Measurements from ENCODE around the gene ELMOD2. TPM values are rescaled to one million over a fixed set of nuclear protein-coding genes. Genes with fewer than 3 reads are reported as not detected.
"Not testable (repeated sequence)": the region's sequence is repeated elsewhere in the genome, so short reads cannot be mapped to it uniquely, and the experiment has no call there.

Gene ELMOD2
- total RNA-seq, 1 experiment from 2014 or later: 27.4 TPM

DNA sequence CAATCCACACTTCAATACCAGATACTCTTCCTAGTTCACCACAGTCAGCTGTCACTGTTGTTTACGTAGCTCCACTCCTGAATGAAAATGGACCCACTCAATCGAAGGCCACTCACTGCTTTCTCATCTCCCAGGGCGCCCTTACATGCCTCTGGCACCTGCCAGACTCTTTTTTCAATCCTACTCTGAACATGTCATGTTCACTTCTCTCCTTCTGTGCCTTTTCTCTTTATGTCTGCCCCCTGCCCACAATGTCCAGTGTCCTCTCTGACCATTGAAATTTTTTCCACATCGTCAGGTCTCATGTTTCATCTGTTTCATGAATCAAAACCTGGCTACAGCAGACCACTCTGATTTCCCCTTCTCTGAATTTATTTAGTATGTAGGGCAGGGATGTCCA lies 24.6 kb upstream of the ELMOD2 start:
- no peaks in the 10 kb centered on the region for H3K36me3 Mint-ChIP-seq
- ChIA-PET POLR2A (interaction anchor here (2.0 kb wide), 1 partner anchor 126 kb away, joined by 7 read pairs; the partner anchor contains the start of gene SCOC), CTCF (interaction anchor here (1.9 to 2.5 kb wide), 2 partner anchors 25 to 169 kb away, joined by 6 to 8 read pairs; partner anchors contain the start of gene ELMOD2)
- H3K27me3 Mint-ChIP-seq (ENCODE audit: low read depth): peaks cover 61% of the 10 kb centered on the region
- 0 out of 2 replicates have a peak, but pooled peaks cover 3% of the 10 kb centered on the region for H3K4me1 Mint-ChIP-seq
- DNase-seq (ENCODE audit: low spot score) (no peak), ATAC-seq (no peak)
- no peaks in the 10 kb centered on the region for H3K9me3 Mint-ChIP-seq
- no peak overlapping the region for H3K27ac Mint-ChIP-seq
- TF ChIP-seq, protein P1, sequence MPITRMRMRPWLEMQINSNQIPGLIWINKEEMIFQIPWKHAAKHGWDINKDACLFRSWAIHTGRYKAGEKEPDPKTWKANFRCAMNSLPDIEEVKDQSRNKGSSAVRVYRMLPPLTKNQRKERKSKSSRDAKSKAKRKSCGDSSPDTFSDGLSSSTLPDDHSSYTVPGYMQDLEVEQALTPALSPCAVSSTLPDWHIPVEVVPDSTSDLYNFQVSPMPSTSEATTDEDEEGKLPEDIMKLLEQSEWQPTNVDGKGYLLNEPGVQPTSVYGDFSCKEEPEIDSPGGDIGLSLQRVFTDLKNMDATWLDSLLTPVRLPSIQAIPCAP (CRISPR knock-in tag; IDR thresholded peaks at IDR 0.05): no peak
- TF ChIP-seq, protein P2, sequence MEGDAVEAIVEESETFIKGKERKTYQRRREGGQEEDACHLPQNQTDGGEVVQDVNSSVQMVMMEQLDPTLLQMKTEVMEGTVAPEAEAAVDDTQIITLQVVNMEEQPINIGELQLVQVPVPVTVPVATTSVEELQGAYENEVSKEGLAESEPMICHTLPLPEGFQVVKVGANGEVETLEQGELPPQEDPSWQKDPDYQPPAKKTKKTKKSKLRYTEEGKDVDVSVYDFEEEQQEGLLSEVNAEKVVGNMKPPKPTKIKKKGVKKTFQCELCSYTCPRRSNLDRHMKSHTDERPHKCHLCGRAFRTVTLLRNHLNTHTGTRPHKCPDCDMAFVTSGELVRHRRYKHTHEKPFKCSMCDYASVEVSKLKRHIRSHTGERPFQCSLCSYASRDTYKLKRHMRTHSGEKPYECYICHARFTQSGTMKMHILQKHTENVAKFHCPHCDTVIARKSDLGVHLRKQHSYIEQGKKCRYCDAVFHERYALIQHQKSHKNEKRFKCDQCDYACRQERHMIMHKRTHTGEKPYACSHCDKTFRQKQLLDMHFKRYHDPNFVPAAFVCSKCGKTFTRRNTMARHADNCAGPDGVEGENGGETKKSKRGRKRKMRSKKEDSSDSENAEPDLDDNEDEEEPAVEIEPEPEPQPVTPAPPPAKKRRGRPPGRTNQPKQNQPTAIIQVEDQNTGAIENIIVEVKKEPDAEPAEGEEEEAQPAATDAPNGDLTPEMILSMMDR (IDR thresholded peaks at IDR 0.05): no peak
- TF ChIP-seq TCF7 (CRISPR knock-in tag; IDR thresholded peaks at IDR 0.05; ENCODE audit: low read depth) (no peak), SMAD3 (CRISPR knock-in tag; IDR thresholded peaks at IDR 0.05; ENCODE audit: borderline replicate concordance) (no peak)
- H3K4me3 Mint-ChIP-seq: no peak overlapping the region

DNA sequence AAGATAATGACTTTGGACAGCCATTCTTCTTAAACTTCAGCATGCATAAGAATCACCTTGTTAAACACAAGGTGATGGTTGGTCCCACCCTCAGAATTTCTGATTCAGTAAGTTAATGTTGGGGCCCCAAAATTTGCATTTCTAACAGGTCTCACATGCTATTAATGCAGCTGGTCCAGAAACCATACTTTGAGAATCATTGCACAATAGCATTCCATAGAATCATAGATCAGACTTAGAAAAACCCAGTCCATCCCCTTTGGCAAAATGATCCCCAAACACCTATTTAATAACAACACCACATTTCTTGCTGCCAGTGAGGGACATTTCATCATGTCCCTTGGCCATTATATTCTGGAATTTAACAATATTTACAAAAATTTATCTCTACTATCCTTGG lies 19.7 kb upstream of the ELMOD2 start:
- TF ChIP-seq ZNF423 (CRISPR knock-in tag; IDR thresholded peaks at IDR 0.05): no peak
- TF ChIP-seq, protein P3, sequence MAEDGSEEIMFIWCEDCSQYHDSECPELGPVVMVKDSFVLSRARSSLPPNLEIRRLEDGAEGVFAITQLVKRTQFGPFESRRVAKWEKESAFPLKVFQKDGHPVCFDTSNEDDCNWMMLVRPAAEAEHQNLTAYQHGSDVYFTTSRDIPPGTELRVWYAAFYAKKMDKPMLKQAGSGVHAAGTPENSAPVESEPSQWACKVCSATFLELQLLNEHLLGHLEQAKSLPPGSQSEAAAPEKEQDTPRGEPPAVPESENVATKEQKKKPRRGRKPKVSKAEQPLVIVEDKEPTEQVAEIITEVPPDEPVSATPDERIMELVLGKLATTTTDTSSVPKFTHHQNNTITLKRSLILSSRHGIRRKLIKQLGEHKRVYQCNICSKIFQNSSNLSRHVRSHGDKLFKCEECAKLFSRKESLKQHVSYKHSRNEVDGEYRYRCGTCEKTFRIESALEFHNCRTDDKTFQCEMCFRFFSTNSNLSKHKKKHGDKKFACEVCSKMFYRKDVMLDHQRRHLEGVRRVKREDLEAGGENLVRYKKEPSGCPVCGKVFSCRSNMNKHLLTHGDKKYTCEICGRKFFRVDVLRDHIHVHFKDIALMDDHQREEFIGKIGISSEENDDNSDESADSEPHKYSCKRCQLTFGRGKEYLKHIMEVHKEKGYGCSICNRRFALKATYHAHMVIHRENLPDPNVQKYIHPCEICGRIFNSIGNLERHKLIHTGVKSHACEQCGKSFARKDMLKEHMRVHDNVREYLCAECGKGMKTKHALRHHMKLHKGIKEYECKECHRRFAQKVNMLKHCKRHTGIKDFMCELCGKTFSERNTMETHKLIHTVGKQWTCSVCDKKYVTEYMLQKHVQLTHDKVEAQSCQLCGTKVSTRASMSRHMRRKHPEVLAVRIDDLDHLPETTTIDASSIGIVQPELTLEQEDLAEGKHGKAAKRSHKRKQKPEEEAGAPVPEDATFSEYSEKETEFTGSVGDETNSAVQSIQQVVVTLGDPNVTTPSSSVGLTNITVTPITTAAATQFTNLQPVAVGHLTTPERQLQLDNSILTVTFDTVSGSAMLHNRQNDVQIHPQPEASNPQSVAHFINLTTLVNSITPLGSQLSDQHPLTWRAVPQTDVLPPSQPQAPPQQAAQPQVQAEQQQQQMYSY (CRISPR knock-in tag; IDR thresholded peaks at IDR 0.05): no peak
- TF ChIP-seq, protein P4, sequence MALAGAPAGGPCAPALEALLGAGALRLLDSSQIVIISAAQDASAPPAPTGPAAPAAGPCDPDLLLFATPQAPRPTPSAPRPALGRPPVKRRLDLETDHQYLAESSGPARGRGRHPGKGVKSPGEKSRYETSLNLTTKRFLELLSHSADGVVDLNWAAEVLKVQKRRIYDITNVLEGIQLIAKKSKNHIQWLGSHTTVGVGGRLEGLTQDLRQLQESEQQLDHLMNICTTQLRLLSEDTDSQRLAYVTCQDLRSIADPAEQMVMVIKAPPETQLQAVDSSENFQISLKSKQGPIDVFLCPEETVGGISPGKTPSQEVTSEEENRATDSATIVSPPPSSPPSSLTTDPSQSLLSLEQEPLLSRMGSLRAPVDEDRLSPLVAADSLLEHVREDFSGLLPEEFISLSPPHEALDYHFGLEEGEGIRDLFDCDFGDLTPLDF (CRISPR knock-in tag; IDR thresholded peaks at IDR 0.05): no peak
- TF ChIP-seq, protein P1 (CRISPR knock-in tag; IDR thresholded peaks at IDR 0.05): no peak
- CTCF ChIA-PET: no interaction called here
- Mint-ChIP-seq H3K4me3 (no peak overlapping the region), H3K27me3 (ENCODE audit: low read depth) (peaks cover 31% of the 10 kb centered on the region), H3K27ac (no peak overlapping the region), H3K9me3 (peaks cover 19% of the 10 kb centered on the region), H3K4me1 (no peaks in the 10 kb centered on the region), H3K36me3 (peaks cover 13% of the 10 kb centered on the region)
- ATAC-seq (no peak), DNase-seq (ENCODE audit: low spot score) (no peak)
- POLR2A ChIA-PET: no interaction called here

DNA sequence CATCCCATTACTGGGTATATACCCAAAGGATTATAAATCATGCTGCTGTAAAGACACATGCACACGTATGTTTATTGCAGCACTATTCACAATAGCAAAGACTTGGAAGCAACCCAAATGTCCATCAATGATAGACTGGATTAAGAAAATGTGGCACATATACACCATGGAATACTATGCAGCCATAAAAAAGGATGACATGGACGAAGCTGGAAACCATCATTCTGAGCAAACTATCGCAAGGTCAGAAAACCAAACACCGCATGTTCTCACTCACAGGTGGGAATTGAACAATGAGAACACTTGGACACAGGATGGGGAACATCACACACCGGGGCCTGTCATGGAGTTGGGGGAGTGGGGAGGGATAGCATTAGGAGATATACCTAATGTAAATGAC lies 10.2 kb upstream of the ELMOD2 start:
- Mint-ChIP-seq H3K27me3 (ENCODE audit: low read depth) (peaks cover 21% of the 10 kb centered on the region), H3K4me1 (peaks cover 11% of the 10 kb centered on the region; the same call in 1 of the 2 replicates), H3K9me3 (peaks cover 22% of the 10 kb centered on the region)
- DNase-seq (ENCODE audit: low spot score); H3K27ac Mint-ChIP-seq; H3K4me3 Mint-ChIP-seq; H3K36me3 Mint-ChIP-seq; ATAC-seq; POLR2A ChIA-PET; CTCF ChIA-PET: not testable (repeated sequence)

DNA sequence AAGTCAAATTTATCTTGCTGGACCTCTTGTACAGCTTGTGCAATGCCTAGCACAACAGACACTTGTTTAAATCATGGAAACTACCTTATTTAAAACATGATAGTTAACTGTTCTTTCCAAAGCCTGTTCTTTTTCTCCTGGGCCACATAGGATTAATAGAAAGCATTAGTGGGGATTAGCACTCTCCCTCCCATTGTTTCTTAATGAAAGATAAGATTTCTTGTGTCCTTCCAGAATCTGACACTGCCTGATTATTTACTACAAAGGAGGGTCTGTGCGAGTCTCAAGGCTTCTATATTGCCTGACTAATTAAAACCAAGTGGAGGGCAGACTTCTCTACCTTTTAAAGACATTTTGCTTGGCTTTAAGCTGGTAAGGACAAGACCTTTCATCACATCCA lies 8.5 kb upstream of the ELMOD2 start:
- no peak for DNase-seq (ENCODE audit: low spot score)
- ChIA-PET CTCF (interaction anchor here (1.9 kb wide), 1 partner anchor 8 kb away, joined by 5 read pairs; the partner anchor contains the start of gene ELMOD2), POLR2A (no interaction called here)
- Mint-ChIP-seq H3K4me1 (peaks cover 11% of the 10 kb centered on the region; the same call in 1 of the 2 replicates), H3K27me3 (ENCODE audit: low read depth) (peaks cover 9% of the 10 kb centered on the region), H3K27ac (no peak overlapping the region), H3K36me3 (no peaks in the 10 kb centered on the region), H3K9me3 (peaks cover 9% of the 10 kb centered on the region; the same call in 1 of the 2 replicates), H3K4me3 (no peak overlapping the region)
- no peak for ATAC-seq
- TF ChIP-seq TEAD1 (CRISPR knock-in tag; IDR thresholded peaks at IDR 0.05) (no peak), SMAD3 (CRISPR knock-in tag; IDR thresholded peaks at IDR 0.05; ENCODE audit: borderline replicate concordance) (no peak), NR1H2 (CRISPR knock-in tag; IDR thresholded peaks at IDR 0.05) (no peak), ZNF232 (CRISPR knock-in tag; IDR thresholded peaks at IDR 0.05) (no peak), TCF7 (CRISPR knock-in tag; IDR thresholded peaks at IDR 0.05; ENCODE audit: low read depth) (no peak), KAT7 (CRISPR knock-in tag; IDR thresholded peaks at IDR 0.05; ENCODE audit: borderline replicate concordance) (no peak), ZNF423 (CRISPR knock-in tag; IDR thresholded peaks at IDR 0.05) (no peak), GTF2I (CRISPR knock-in tag; conservative IDR thresholded peaks at IDR 0.05) (no peak), JUN (CRISPR knock-in tag; IDR thresholded peaks at IDR 0.05) (no peak)
- TF ChIP-seq, protein P5, sequence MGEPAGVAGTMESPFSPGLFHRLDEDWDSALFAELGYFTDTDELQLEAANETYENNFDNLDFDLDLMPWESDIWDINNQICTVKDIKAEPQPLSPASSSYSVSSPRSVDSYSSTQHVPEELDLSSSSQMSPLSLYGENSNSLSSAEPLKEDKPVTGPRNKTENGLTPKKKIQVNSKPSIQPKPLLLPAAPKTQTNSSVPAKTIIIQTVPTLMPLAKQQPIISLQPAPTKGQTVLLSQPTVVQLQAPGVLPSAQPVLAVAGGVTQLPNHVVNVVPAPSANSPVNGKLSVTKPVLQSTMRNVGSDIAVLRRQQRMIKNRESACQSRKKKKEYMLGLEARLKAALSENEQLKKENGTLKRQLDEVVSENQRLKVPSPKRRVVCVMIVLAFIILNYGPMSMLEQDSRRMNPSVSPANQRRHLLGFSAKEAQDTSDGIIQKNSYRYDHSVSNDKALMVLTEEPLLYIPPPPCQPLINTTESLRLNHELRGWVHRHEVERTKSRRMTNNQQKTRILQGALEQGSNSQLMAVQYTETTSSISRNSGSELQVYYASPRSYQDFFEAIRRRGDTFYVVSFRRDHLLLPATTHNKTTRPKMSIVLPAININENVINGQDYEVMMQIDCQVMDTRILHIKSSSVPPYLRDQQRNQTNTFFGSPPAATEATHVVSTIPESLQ (CRISPR knock-in tag; IDR thresholded peaks at IDR 0.05): no peak
- TF ChIP-seq, protein P6, sequence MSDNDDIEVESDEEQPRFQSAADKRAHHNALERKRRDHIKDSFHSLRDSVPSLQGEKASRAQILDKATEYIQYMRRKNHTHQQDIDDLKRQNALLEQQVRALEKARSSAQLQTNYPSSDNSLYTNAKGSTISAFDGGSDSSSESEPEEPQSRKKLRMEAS (CRISPR knock-in tag; IDR thresholded peaks at IDR 0.05): no peak
- TF ChIP-seq, protein P7, sequence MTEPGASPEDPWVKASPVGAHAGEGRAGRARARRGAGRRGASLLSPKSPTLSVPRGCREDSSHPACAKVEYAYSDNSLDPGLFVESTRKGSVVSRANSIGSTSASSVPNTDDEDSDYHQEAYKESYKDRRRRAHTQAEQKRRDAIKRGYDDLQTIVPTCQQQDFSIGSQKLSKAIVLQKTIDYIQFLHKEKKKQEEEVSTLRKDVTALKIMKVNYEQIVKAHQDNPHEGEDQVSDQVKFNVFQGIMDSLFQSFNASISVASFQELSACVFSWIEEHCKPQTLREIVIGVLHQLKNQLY (CRISPR knock-in tag; IDR thresholded peaks at IDR 0.05): no peak
